Measurements from ENCODE around the gene PDK4.

The PDK4 gene

GRCh38 chr7:95596198-95597063 lies at the start of gene PDK4:
TSS of gene PDK4 (minus strand) at chr7:95596516. CDS start at chr7:95596293, 223 bp downstream.
- ChIA-PET POLR2A (no interaction called here), CTCF (interaction anchor here (2.0 kb wide), 1 partner anchor 22 kb away, joined by 5 read pairs; no protein-coding TSS in a partner anchor)
- no peak for TF ChIP-seq CTCF (IDR thresholded peaks at IDR 0.05; ENCODE audit: control extremely low read depth, extremely low read depth, low read depth, missing control alignments)

GRCh38 chr7:95642173-95642572 lies 45.9 kb upstream of the PDK4 start:
- ChIA-PET CTCF (interaction anchor here (1.7 to 2.4 kb wide), 2 partner anchors 45 to 131 kb away, joined by 6 to 10 read pairs; no protein-coding TSS in a partner anchor), POLR2A (no interaction called here)
- no peak for DNase-seq (ENCODE audit: extremely low spot score)
- no peak for TF ChIP-seq CTCF (IDR thresholded peaks at IDR 0.05; ENCODE audit: control extremely low read depth, extremely low read depth, low read depth, missing control alignments)

More at GRCh38 chr7:95596198-95597063, at the start of gene PDK4:
- no peak for DNase-seq (ENCODE audit: extremely low spot score)

- ChIA-PET POLR2A (no interaction called here), CTCF (interaction anchor here (1.4 kb wide), 1 partner anchor 45 kb away, joined by 3 read pairs; no protein-coding TSS in a partner anchor)
- no peak for DNase-seq (ENCODE audit: extremely low spot score)
- TF ChIP-seq CTCF (IDR thresholded peaks at IDR 0.05; ENCODE audit: control extremely low read depth, extremely low read depth, low read depth, missing control alignments) = no peak
Observed at GRCh38 chr7:95636140-95636940, 40.0 kb upstream of the PDK4 start.

- CTCF ChIA-PET = interaction anchor here (1.4 to 1.7 kb wide), 2 partner anchors 8 to 19 kb away, joined by 4 read pairs; no protein-coding TSS in a partner anchor
- no peak for DNase-seq (ENCODE audit: extremely low spot score)
- no peak for TF ChIP-seq CTCF (IDR thresholded peaks at IDR 0.05; ENCODE audit: control extremely low read depth, extremely low read depth, low read depth, missing control alignments)
- POLR2A ChIA-PET = no interaction called here
Observed at GRCh38 chr7:95632609-95633008, 36.3 kb upstream of the PDK4 start.

GRCh38 chr7:95631527-95631926 lies 35.2 kb upstream of the PDK4 start:
- ChIA-PET POLR2A (no interaction called here), CTCF (interaction anchor here (0.8 to 1.7 kb wide), 4 partner anchors 9 to 18 kb away, joined by 3 to 4 read pairs (median 4); no protein-coding TSS in a partner anchor)
- TF ChIP-seq CTCF (IDR thresholded peaks at IDR 0.05; ENCODE audit: control extremely low read depth, extremely low read depth, low read depth, missing control alignments) = no peak
- no peak for DNase-seq (ENCODE audit: extremely low spot score)

All from GM10248 (cell line).